Gastroesophageal sphincter (tissue), 3 donors: ENCODE results near the gene MYO18A.

Experiments used
- POLR2A ChIP-seq, 2 donors: fragments of 450-650 bp; IDR thresholded peaks; one replicate each; pipeline ENCODE4 v1.6.1; 2017; ENCODE audit warnings: antibody characterized with exemption in 2 of 2, mild to moderate bottlenecking in 2 of 2, moderate library complexity in 1 of 2
- TF ChIP-seq, protein P1 (sequence below), 4 experiments: fragments of 200-600 bp in 2 of 4; fragments of 450-650 bp in 2 of 4; sonication (generic) in 1 of 4; IDR thresholded peaks; one replicate each; pipeline ENCODE4 v1.5.1; 2017 to 2019; ENCODE audit warnings: antibody characterized with exemption in 4 of 4, mild to moderate bottlenecking in 2 of 4, moderate library complexity in 2 of 4

DNA sequence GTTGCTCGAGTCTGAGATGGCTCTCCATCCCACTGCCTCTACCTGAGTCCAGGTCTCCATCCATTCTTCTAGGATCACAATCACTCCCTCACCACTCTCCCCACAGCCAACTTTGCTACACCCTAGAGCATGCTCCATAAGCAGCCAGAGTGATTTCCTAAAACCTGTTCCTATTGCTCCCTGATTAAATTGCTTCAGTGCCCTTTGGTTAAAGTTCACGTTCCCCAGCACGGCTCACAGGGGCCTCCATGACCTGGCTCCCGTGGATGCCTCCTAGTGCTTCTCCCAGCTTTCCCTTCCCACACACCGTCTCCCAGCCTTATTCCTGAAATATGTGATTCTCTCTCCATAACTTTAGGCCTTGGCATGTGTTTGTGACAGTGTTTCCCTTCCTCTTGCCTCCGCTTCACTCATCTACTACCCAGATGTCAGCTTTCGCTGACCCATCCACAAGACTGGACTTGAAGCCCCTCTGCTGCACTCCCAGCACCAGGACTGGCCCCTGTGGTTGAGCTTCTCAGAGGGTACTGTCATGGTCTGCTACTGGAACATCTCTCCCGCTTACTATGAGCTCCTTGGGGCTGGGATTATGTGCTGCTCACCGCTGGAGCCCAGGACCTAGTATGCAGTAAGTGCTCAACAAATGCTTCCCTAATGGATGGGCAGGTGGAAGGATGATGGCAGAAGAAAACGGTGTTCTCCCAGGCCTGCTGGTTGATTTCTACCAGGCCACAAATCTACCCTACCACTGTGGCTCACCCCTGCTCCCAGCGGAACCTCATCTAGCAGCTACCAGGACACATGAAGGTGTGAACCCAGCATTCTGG is 17.9 kb downstream of the MYO18A start:
- no peak for TF ChIP-seq POLR2A (IDR thresholded peaks at IDR 0.05)
- TF ChIP-seq, protein P1, sequence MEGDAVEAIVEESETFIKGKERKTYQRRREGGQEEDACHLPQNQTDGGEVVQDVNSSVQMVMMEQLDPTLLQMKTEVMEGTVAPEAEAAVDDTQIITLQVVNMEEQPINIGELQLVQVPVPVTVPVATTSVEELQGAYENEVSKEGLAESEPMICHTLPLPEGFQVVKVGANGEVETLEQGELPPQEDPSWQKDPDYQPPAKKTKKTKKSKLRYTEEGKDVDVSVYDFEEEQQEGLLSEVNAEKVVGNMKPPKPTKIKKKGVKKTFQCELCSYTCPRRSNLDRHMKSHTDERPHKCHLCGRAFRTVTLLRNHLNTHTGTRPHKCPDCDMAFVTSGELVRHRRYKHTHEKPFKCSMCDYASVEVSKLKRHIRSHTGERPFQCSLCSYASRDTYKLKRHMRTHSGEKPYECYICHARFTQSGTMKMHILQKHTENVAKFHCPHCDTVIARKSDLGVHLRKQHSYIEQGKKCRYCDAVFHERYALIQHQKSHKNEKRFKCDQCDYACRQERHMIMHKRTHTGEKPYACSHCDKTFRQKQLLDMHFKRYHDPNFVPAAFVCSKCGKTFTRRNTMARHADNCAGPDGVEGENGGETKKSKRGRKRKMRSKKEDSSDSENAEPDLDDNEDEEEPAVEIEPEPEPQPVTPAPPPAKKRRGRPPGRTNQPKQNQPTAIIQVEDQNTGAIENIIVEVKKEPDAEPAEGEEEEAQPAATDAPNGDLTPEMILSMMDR (IDR thresholded peaks at IDR 0.05) = no peak
